Measurements from ENCODE around the gene TRRAP.

TRRAP gene

GRCh38 chr7:98870121-98870651 is 8.1 kb upstream of the TRRAP start (continued):
- TF ChIP-seq ZNF138 (tag by site-specific recombination; IDR thresholded peaks at IDR 0.05; ENCODE audit: borderline replicate concordance) = no peak
- TF ChIP-seq REPIN1 (tag by site-specific recombination; IDR thresholded peaks at IDR 0.05; ENCODE audit: low read depth) = no peak
- TF ChIP-seq PBX3 (CRISPR knock-in tag; IDR thresholded peaks at IDR 0.05) = no peak
- TF ChIP-seq ZFP3 (tag by site-specific recombination; IDR thresholded peaks at IDR 0.05; ENCODE audit: low read depth) = no peak
- TF ChIP-seq ZNF223 (tag by site-specific recombination; IDR thresholded peaks at IDR 0.05) = no peak
- TF ChIP-seq ZNF341 (tag by site-specific recombination; IDR thresholded peaks at IDR 0.05; ENCODE audit: low read depth) = no peak
- no peak for TF ChIP-seq ZNF280D (tag by site-specific recombination; IDR thresholded peaks at IDR 0.05)
- TF ChIP-seq SALL2 (tag by site-specific recombination; IDR thresholded peaks at IDR 0.05; ENCODE audit: borderline replicate concordance) = no peak
- no peak for TF ChIP-seq ZNF266 (tag by site-specific recombination; IDR thresholded peaks at IDR 0.05; ENCODE audit: low read depth)
- peak; percentile 73 for TF ChIP-seq ZBTB48 (tag by site-specific recombination; IDR thresholded peaks at IDR 0.05)
- no peak for TF ChIP-seq ZNF600 (tag by site-specific recombination; IDR thresholded peaks at IDR 0.05)
- no peak for TF ChIP-seq ZNF623 (tag by site-specific recombination; IDR thresholded peaks at IDR 0.05)
- TF ChIP-seq GLIS2 (tag by site-specific recombination; IDR thresholded peaks at IDR 0.05) = peak; percentile 70
- TF ChIP-seq ATF2 (tag by site-specific recombination; IDR thresholded peaks at IDR 0.05; ENCODE audit: low read depth) = no peak
- peak; percentile 64; the same call in 1 of the 2 replicates for TF ChIP-seq ZNF394 (tag by site-specific recombination; IDR thresholded peaks at IDR 0.05; ENCODE audit: borderline replicate concordance)
- TF ChIP-seq ZNF302 (tag by site-specific recombination; IDR thresholded peaks at IDR 0.05; ENCODE audit: low read depth) = no peak
- no peak for TF ChIP-seq GFI1B (tag by site-specific recombination; IDR thresholded peaks at IDR 0.05)
- no peak for TF ChIP-seq ZNF140 (tag by site-specific recombination; IDR thresholded peaks at IDR 0.05)
- no peak for TF ChIP-seq BCL11A (tag by site-specific recombination; IDR thresholded peaks at IDR 0.05; ENCODE audit: low read depth)
- no peak for TF ChIP-seq ZNF768 (tag by site-specific recombination; IDR thresholded peaks at IDR 0.05)
- no peak for TF ChIP-seq ZNF133 (tag by site-specific recombination; IDR thresholded peaks at IDR 0.05)
- TF ChIP-seq ZNF350 (tag by site-specific recombination; IDR thresholded peaks at IDR 0.05) = no peak
- TF ChIP-seq ZNF501 (tag by site-specific recombination; IDR thresholded peaks at IDR 0.05) = no peak
- TF ChIP-seq ZBTB7A (tag by site-specific recombination; IDR thresholded peaks at IDR 0.05; ENCODE audit: low read depth) = no peak
- TF ChIP-seq ZNF16 (tag by site-specific recombination; IDR thresholded peaks at IDR 0.05; ENCODE audit: low read depth) = no peak
- TF ChIP-seq MEIS1 (CRISPR knock-in tag; IDR thresholded peaks at IDR 0.05; ENCODE audit: borderline replicate concordance) = no peak
- TF ChIP-seq ZNF707 (tag by site-specific recombination; IDR thresholded peaks at IDR 0.05) = no peak
- TF ChIP-seq PRDM10 (tag by site-specific recombination; IDR thresholded peaks at IDR 0.05) = no peak
- no peak for TF ChIP-seq ZNF404 (tag by site-specific recombination; IDR thresholded peaks at IDR 0.05)
- no peak for TF ChIP-seq ZNF202 (tag by site-specific recombination; IDR thresholded peaks at IDR 0.05; ENCODE audit: borderline replicate concordance)
- TF ChIP-seq ZNF248 (tag by site-specific recombination; IDR thresholded peaks at IDR 0.05) = no peak
- TF ChIP-seq HOXA7 (CRISPR knock-in tag; IDR thresholded peaks at IDR 0.05; ENCODE audit: borderline replicate concordance) = no peak
- TF ChIP-seq OVOL3 (tag by site-specific recombination; IDR thresholded peaks at IDR 0.05) = no peak

All from HEK293 (cell line).